Neural crest cell (in vitro differentiated cells): ENCODE data around the gene ATP8A1. TPM values are rescaled to one million over a fixed set of nuclear protein-coding genes. Genes with fewer than 3 reads are reported as not detected.
"Not testable (repeated sequence)": the region's sequence is repeated elsewhere in the genome, so short reads cannot be mapped to it uniquely, and the experiment has no call there.

Source experiments
- DNase-seq: peaks from one replicate; pipeline ENCODE4 v3.0.0; 2021; ENCODE audit warnings: low read depth, mixed read lengths, low spot score
- H3K27ac Mint-ChIP-seq: one replicate; pipeline ENCODE4 v1.8.0; 2021; ENCODE audit warnings: mild to moderate bottlenecking, mixed read lengths; ENCODE audit not compliant: unreplicated experiment
- H3K27me3 Mint-ChIP-seq: 2 replicates; pipeline ENCODE4 v1.8.0; 2021; ENCODE audit warnings: low read depth, mild to moderate bottlenecking, mixed read lengths
- H3K36me3 Mint-ChIP-seq: 2 replicates; pipeline ENCODE4 v1.8.0; 2021; ENCODE audit warnings: low read depth, mild to moderate bottlenecking, mixed read lengths
- H3K4me1 Mint-ChIP-seq: 2 replicates; pipeline ENCODE4 v1.8.0; 2021; ENCODE audit warnings: mixed read lengths
- H3K4me3 Mint-ChIP-seq: one replicate; pipeline ENCODE4 v1.8.0; 2021; ENCODE audit warnings: mild to moderate bottlenecking, mixed read lengths
- H3K9me3 Mint-ChIP-seq: 2 replicates; pipeline ENCODE4 v1.8.0; 2021; ENCODE audit warnings: mixed read lengths
- CTCF ChIP-seq: fragments of 200-600 bp; sonication (generic); conservative IDR thresholded peaks from 2 replicates; pipeline ENCODE4 v1.5.0; 2021; ENCODE audit warnings: antibody characterized with exemption, mild to moderate bottlenecking
- total RNA-seq: library from RNA; stranded (reverse); gene quantifications from 2 replicates; pipeline ENCODE4 v1.2.1, GENCODE V29; 2021

The ATP8A1 gene
- total RNA-seq, 1 donor from 2014 or later: 11.9 TPM

- Mint-ChIP-seq H3K27me3 (no peaks in the 10 kb centered on the region), H3K36me3 (peaks cover 8% of the 10 kb centered on the region), H3K4me3 (peak overlapping the region; percentile 92), H3K9me3 (peaks cover 2% of the 10 kb centered on the region), H3K4me1 (peaks cover 46% of the 10 kb centered on the region), H3K27ac (no peak overlapping the region)
- TF ChIP-seq CTCF: no peak
- no peak for DNase-seq
Observed at GRCh38 chr4:42654631-42655268, 2.2 kb downstream of the ATP8A1 start.

DNA sequence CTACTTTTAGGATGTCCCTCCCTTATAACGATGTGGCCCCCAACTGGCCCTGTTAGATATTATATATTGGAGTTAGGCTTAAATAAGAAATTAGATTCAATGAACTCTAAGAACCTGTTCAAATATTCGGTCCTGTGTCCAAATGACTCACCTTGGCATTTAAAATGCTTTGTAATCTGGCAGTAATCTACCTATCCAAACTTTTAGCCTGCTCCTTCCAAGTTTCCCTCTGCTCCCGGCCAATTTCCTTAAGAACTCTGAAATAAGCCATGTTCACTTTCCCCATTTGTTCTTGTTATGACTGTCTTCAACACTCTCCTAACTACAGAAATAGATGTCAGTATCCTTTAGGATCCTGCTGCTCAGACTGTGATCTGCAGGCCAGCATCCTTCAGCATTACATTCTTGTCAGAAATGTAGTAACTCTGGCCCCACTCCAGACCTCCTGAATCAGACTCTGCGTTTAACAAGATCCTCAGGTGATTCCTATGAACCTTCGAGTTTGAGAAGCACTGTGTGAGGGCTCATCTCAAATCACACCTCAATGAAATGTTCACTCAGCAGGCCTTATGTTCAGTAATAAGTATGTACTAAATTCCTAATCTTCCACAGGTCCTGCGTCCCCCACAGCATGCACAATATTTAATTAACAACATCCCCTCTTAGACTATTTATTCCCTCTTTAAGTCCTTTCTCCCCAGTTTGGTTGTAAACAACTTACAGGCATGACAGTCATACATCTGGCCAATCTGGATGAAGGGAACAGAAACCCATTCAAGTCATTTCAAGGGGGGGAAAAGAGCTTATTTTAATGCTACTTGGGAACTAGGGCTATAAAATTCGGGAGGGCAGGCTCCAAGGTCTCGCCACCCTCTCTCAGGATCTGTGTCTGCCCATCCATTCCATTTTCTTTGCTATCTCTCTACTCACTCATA is 3.0 kb downstream of the ATP8A1 start:
- Mint-ChIP-seq H3K4me3 (peak overlapping the region; percentile 92), H3K9me3 (peaks cover 2% of the 10 kb centered on the region), H3K27me3 (no peaks in the 10 kb centered on the region), H3K36me3 (peaks cover 8% of the 10 kb centered on the region), H3K27ac (no peak overlapping the region), H3K4me1 (peaks cover 46% of the 10 kb centered on the region)
- no peak for DNase-seq
- TF ChIP-seq CTCF: no peak

DNA sequence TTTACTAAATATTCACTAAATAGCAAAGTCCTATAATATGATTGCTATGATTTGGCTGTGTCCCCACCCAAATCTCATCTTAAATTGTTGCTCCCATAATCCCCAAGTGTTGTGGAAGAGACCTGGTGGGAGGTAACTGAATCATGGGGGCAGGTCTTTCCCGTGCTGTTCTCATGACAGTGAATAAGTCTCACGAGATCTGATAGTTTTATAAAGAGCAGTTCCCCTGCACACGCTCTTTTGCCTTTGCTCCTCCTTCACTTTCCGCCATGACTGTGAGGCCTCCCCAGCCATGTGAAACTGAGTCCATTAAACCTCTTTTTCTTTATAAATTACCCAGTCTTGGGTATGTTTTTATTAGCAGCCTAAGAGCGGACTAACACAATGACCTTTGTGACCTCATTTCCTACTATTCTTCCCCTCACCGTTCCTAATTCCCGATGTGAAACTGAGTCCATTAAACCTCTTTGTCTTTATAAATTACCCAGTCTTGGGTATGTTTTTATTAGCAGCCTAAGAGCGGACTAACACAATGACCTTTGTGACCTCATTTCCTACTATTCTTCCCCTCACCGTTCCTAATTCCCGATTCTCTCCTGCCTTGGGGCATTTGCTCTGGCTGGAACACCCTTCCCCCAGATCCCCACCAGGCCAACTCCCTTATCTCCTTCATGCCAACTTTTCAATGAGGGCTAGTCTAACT is 4.2 kb downstream of the ATP8A1 start:
- H3K9me3 Mint-ChIP-seq, H3K4me3 Mint-ChIP-seq, H3K27ac Mint-ChIP-seq, H3K36me3 Mint-ChIP-seq, DNase-seq, H3K27me3 Mint-ChIP-seq: not testable (repeated sequence)
- peaks cover 37% of the 10 kb centered on the region for H3K4me1 Mint-ChIP-seq

DNA sequence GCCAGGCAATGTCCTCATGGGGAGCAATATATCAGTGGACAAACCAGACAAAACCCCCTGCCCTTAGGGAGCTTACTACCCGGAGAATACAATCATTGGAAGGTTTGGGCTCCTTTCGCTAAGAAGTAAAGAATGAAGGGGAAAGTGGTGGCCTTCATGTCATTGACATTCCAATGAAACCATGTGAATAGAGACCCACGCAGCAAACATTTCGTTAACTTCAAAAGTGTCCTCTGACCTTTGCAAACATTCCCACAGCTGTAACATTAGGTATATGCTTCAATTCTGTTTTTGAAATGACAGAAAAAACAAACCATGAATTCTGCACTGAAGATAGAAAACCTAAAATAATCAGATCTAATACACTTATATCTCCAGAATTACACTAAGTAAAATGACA is 7.0 kb downstream of the ATP8A1 start:
- Mint-ChIP-seq H3K27me3 (no peaks in the 10 kb centered on the region), H3K4me3 (no peak overlapping the region)

GRCh38 chr4:42646999-42647541 is 9.8 kb downstream of the ATP8A1 start:
- Mint-ChIP-seq H3K27ac (no peak overlapping the region), H3K36me3 (peaks cover 3% of the 10 kb centered on the region), H3K4me3 (no peak overlapping the region), H3K27me3 (no peaks in the 10 kb centered on the region), H3K4me1 (no peaks in the 10 kb centered on the region), H3K9me3 (peaks cover 3% of the 10 kb centered on the region)
- TF ChIP-seq CTCF: no peak
- DNase-seq: no peak

More for the DNA sequence above, 7.0 kb downstream of the ATP8A1 start:
- Mint-ChIP-seq H3K9me3 (peaks cover 2% of the 10 kb centered on the region), H3K4me1 (peaks cover 18% of the 10 kb centered on the region), H3K27ac (no peak overlapping the region), H3K36me3 (peaks cover 8% of the 10 kb centered on the region)
- no peak for DNase-seq
- no peak for TF ChIP-seq CTCF
